Endothelial cell of umbilical vein (primary cell): ENCODE results near the gene CDR2. TPM values are rescaled to one million over a fixed set of nuclear protein-coding genes. Genes with fewer than 3 reads are reported as not detected.

Experiments used
- BruUV-seq: library from RNA; stranded (reverse); fragments of 400-500 nt; replicated peaks from 2 replicates; lab custom pipeline; 2021; lab: Mats Ljungman, UMichigan
- CTCF ChIA-PET: fragments of 300-600, 350-600 bp; sonication (Branson Sonifier 250); formaldehyde crosslinking; loops from one replicate; lab custom pipeline; 2021; ENCODE audit warnings: antibody characterized with exemption, inconsistent platforms; lab: Charles Lee
- POLR2A ChIA-PET: fragments of 300-600, 350-600 bp; sonication (Branson Sonifier 250); formaldehyde crosslinking; loops from one replicate; lab custom pipeline; 2021; ENCODE audit warnings: antibody characterized with exemption, inconsistent platforms; lab: Charles Lee
- DNase-seq: peaks from one replicate; pipeline ENCODE4 v3.0.0-alpha.2; 2011; ENCODE audit warnings: low read depth, low spot score
- FAIRE-seq: peaks from 2 replicates; lab custom pipeline; 2011; peaks lifted over from hg19 to GRCh38; lab: Jason Lieb, UNC
- H2AFZ ChIP-seq: 2 replicates; pipeline ENCODE4 v1.6.0; 2012; ENCODE audit warnings: low read depth, low read length, control low read depth, inconsistent platforms
- H3K27ac ChIP-seq: 2 replicates; pipeline ENCODE4 v1.5.1; 2011; ENCODE audit warnings: low read depth, mild to moderate bottlenecking, control low read depth, low read length, moderate library complexity; ENCODE audit not compliant: insufficient read depth
- H3K27me3 ChIP-seq, 2 experiments: 2 replicates each; pipeline versions ENCODE4 v1.6.0 to v1.6.1; 2011; ENCODE audit warnings: low read length in 2 of 2, mixed read lengths in 1 of 2; ENCODE audit not compliant: control insufficient read depth in 2 of 2, insufficient read depth in 2 of 2
- H3K36me3 ChIP-seq, 2 experiments: 2 replicates in 1 of 2; 3 replicates in 1 of 2; pipeline ENCODE4 v1.5.1; 2011; ENCODE audit warnings: low read length in 2 of 2, mild to moderate bottlenecking in 1 of 2, moderate library complexity in 1 of 2; ENCODE audit not compliant: control insufficient read depth in 2 of 2, insufficient read depth in 2 of 2; ENCODE audit errors: extremely low read depth in 1 of 2
- H3K4me1 ChIP-seq: 3 replicates; pipeline ENCODE4 v1.5.1; 2011; ENCODE audit warnings: mild to moderate bottlenecking, low read length; ENCODE audit not compliant: control insufficient read depth, insufficient read depth; ENCODE audit errors: extremely low read depth
- H3K4me2 ChIP-seq: 2 replicates; pipeline ENCODE4 v1.6.1; 2011; ENCODE audit warnings: low read length, control low read depth, mixed read lengths; ENCODE audit not compliant: insufficient read depth
- H3K4me3 ChIP-seq, 3 experiments: fragments of 200-600 bp in 1 of 3; sonication (generic), shearing (Covaris generic) in 1 of 3; replicated peaks in 1 of 3; 2 replicates each; pipeline ENCODE4 v1.5.1; 2011 to 2016; ENCODE audit warnings: control low read depth in 3 of 3, low read length in 3 of 3, mild to moderate bottlenecking in 2 of 3, inconsistent platforms in 1 of 3, low read depth in 1 of 3, moderate library complexity in 1 of 3; ENCODE audit not compliant: insufficient read depth in 1 of 3
- H3K79me2 ChIP-seq: 2 replicates; pipeline ENCODE4 v1.6.0; 2012; ENCODE audit warnings: low read length, inconsistent platforms; ENCODE audit not compliant: control insufficient read depth, insufficient read depth
- H3K9ac ChIP-seq: replicated peaks from 2 replicates; pipeline ENCODE3; 2011; ENCODE audit warnings: low read length, control low read depth; ENCODE audit not compliant: insufficient read depth; ENCODE audit errors: extremely low read depth
- H3K9me1 ChIP-seq: replicated peaks from 3 replicates; pipeline ENCODE4 v1.6.0; 2011; ENCODE audit warnings: mild to moderate bottlenecking, low read length; ENCODE audit not compliant: control insufficient read depth, insufficient read depth; ENCODE audit errors: extremely low read depth
- H3K9me3 ChIP-seq: replicated peaks from 2 replicates; pipeline ENCODE4 v1.5.1; 2012; ENCODE audit warnings: low read length, inconsistent platforms; ENCODE audit not compliant: control insufficient read depth, insufficient read depth
- H4K20me1 ChIP-seq: replicated peaks from 2 replicates; pipeline ENCODE3; 2011; ENCODE audit warnings: mild to moderate bottlenecking, low read length; ENCODE audit not compliant: control insufficient read depth, insufficient read depth; ENCODE audit errors: extremely low read depth
- EZH2 ChIP-seq: IDR thresholded peaks from 2 replicates; pipeline ENCODE4 v1.6.1; 2012; ENCODE audit warnings: borderline replicate concordance, low read depth, mild to moderate bottlenecking, moderate library complexity, low read length, inconsistent platforms; ENCODE audit not compliant: severe bottlenecking
- FOS ChIP-seq: IDR thresholded peaks from 2 replicates; pipeline ENCODE4 v1.6.1; 2011; ENCODE audit warnings: mild to moderate bottlenecking, low read length, moderate library complexity, borderline replicate concordance; ENCODE audit not compliant: insufficient read depth
- GATA2 ChIP-seq: IDR thresholded peaks from 2 replicates; pipeline ENCODE4 v1.7.0; 2011; ENCODE audit warnings: low read depth, mild to moderate bottlenecking, moderate library complexity, mixed read lengths, low read length; ENCODE audit not compliant: insufficient read length, insufficient read depth
- JUN ChIP-seq: IDR thresholded peaks from 2 replicates; pipeline ENCODE4 v1.6.1; 2011; ENCODE audit warnings: borderline replicate concordance, low read depth; ENCODE audit not compliant: insufficient read length, insufficient read depth
- MYC ChIP-seq: IDR thresholded peaks from one replicate; pipeline ENCODE4 v1.6.1; 2011; ENCODE audit warnings: mild to moderate bottlenecking, low read depth, low read length
- POLR2A ChIP-seq: IDR thresholded peaks from 2 replicates; pipeline ENCODE4 v1.6.1; 2012; ENCODE audit warnings: low read depth, mild to moderate bottlenecking, control low read depth, low read length
- POLR2AphosphoS5 ChIP-seq: IDR thresholded peaks from 2 replicates; pipeline ENCODE4 v1.6.1; 2012; ENCODE audit warnings: low read depth, mild to moderate bottlenecking, control low read depth, low read length, moderate library complexity; ENCODE audit not compliant: insufficient read depth
- dilution Hi-C: fragments of 300-500 bp; cut with MboI; formaldehyde crosslinking; loops from one replicate; pipeline ENCODE4 v1.15.0; 2019; ENCODE audit warnings: low sequenced_read_pairs; ENCODE audit not compliant: extremely low pct_ligation_motif_present
- intact Hi-C: fragments of 100-400 bp; cut with micrococcal nuclease; formaldehyde crosslinking; loops from one replicate; pipeline ENCODE4 v1.10.0; 2022
- polyA plus RNA-seq, 4 experiments: library from polyadenylated mRNA; depleted of rRNA in 3 of 4; stranded (reverse) in 3 of 4; unstranded in 1 of 4; fragments of >200 nt; gene quantifications; 2 replicates each; pipeline versions ENCODE4 v1.2.1 to v1.2.3, GENCODE V29; 2011 to 2012; ENCODE audit warnings: missing spikeins in 1 of 4
- total RNA-seq: library from RNA; stranded (reverse); gene quantifications from 2 replicates; pipeline ENCODE4 v1.2.3, GENCODE V29; 2021
- TF ChIP-seq, protein P1 (sequence below), 2 donors: IDR thresholded peaks; 1 replicate in 1 of 2; 2 replicates in 1 of 2; pipeline ENCODE4 v1.5.1; 2011; ENCODE audit warnings: low read length in 2 of 2, mild to moderate bottlenecking in 2 of 2, moderate library complexity in 2 of 2, control low read depth in 1 of 2, inconsistent platforms in 1 of 2, low read depth in 1 of 2; ENCODE audit not compliant: insufficient read depth in 1 of 2; ENCODE audit errors: extremely low read depth in 1 of 2
- TF ChIP-seq, protein P2 (sequence below): IDR thresholded peaks from 2 replicates; pipeline ENCODE4 v1.6.1; 2011; ENCODE audit not compliant: insufficient read depth, insufficient read length

The CDR2 gene
- total and polyA plus RNA-seq, 2 donors (not counting 3 experiments of a cell fraction or from before 2014, with no cell fraction given): 35.3 to 61.9 TPM

DNA sequence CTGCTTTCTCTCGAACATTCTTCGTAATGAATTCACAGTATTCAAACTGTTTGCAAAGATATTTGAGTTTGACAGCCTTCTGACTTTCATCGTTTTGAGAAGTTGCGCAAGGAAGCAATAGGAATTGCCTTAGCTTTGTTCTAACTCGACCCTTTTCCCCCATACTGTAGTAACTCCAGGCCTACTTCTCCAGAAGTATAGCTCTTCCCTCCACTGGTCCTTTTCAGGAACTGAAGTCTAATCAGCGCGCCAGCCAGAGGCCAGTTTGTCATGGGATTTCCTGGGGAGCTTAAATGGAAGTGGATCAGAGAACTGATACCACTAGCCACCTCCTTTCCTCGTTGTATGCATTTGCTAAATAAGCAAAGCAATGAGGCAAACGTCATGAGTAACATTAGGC lies 27.9 kb downstream of the CDR2 start:
- BruUV-seq: TSS peak; percentile 30
- H3K36me3 ChIP-seq: peaks cover 20 to 30% of the 10 kb centered on the region in 2 experiments
- H3K79me2 ChIP-seq: peaks cover 15% of the 10 kb centered on the region
- dilution Hi-C loops: no loop called here
- no peak overlapping the region for H2AFZ ChIP-seq
- H3K9ac ChIP-seq: no peak overlapping the region
- H3K9me3 ChIP-seq: no peaks in the 10 kb centered on the region
- no peak overlapping the region for H3K4me2 ChIP-seq
- H4K20me1 ChIP-seq: no peaks in the 10 kb centered on the region
- POLR2A ChIA-PET: no interaction called here
- H3K4me1 ChIP-seq: no peaks in the 10 kb centered on the region
- DNase-seq (peak; percentile 46), FAIRE-seq (no peak)
- CTCF ChIA-PET: interaction anchor here (0.6 to 2.9 kb wide), 4 partner anchors 8 to 25 kb away, joined by 3 to 10 read pairs (median 6); no protein-coding TSS in a partner anchor
- TF ChIP-seq MYC (no peak), EZH2 (no peak), POLR2AphosphoS5 (no peak), JUN (no peak), POLR2A (no peak), GATA2 (no peak), FOS (no peak)
- TF ChIP-seq, protein P1, sequence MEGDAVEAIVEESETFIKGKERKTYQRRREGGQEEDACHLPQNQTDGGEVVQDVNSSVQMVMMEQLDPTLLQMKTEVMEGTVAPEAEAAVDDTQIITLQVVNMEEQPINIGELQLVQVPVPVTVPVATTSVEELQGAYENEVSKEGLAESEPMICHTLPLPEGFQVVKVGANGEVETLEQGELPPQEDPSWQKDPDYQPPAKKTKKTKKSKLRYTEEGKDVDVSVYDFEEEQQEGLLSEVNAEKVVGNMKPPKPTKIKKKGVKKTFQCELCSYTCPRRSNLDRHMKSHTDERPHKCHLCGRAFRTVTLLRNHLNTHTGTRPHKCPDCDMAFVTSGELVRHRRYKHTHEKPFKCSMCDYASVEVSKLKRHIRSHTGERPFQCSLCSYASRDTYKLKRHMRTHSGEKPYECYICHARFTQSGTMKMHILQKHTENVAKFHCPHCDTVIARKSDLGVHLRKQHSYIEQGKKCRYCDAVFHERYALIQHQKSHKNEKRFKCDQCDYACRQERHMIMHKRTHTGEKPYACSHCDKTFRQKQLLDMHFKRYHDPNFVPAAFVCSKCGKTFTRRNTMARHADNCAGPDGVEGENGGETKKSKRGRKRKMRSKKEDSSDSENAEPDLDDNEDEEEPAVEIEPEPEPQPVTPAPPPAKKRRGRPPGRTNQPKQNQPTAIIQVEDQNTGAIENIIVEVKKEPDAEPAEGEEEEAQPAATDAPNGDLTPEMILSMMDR (IDR thresholded peaks at IDR 0.05; ENCODE audit: extremely low read depth in 1 of 2, insufficient read depth in 1 of 2, low read depth in 1 of 2, low read length in 2 of 2): no peak
- TF ChIP-seq, protein P2, sequence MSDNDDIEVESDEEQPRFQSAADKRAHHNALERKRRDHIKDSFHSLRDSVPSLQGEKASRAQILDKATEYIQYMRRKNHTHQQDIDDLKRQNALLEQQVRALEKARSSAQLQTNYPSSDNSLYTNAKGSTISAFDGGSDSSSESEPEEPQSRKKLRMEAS: no peak
- no peak overlapping the region for H3K27ac ChIP-seq
- H3K9me1 ChIP-seq: no peaks in the 10 kb centered on the region
- intact Hi-C loops: no loop called here
- no peaks in the 10 kb centered on the region for H3K27me3 ChIP-seq
- H3K4me3 ChIP-seq: no peak overlapping the region
